Esophagus squamous epithelium (tissue), 4 donors: ENCODE data around the gene CST9L.

ENCODE experiments used
- POLR2A ChIP-seq, 4 donors: fragments of 450-650 bp; IDR thresholded peaks; one replicate each; pipeline ENCODE4 v1.6.1; 2017; ENCODE audit warnings: antibody characterized with exemption in 4 of 4, mild to moderate bottlenecking in 4 of 4, moderate library complexity in 3 of 4
- TF ChIP-seq, protein P1 (sequence below), 6 experiments: fragments of 450-650 bp in 4 of 6; fragments of 200-600 bp in 2 of 6; sonication (generic) in 2 of 6; IDR thresholded peaks; one replicate each; pipeline ENCODE4 v1.5.1; 2016 to 2019; ENCODE audit warnings: antibody characterized with exemption in 6 of 6, mild to moderate bottlenecking in 4 of 6, moderate library complexity in 4 of 6

- TF ChIP-seq, protein P1, sequence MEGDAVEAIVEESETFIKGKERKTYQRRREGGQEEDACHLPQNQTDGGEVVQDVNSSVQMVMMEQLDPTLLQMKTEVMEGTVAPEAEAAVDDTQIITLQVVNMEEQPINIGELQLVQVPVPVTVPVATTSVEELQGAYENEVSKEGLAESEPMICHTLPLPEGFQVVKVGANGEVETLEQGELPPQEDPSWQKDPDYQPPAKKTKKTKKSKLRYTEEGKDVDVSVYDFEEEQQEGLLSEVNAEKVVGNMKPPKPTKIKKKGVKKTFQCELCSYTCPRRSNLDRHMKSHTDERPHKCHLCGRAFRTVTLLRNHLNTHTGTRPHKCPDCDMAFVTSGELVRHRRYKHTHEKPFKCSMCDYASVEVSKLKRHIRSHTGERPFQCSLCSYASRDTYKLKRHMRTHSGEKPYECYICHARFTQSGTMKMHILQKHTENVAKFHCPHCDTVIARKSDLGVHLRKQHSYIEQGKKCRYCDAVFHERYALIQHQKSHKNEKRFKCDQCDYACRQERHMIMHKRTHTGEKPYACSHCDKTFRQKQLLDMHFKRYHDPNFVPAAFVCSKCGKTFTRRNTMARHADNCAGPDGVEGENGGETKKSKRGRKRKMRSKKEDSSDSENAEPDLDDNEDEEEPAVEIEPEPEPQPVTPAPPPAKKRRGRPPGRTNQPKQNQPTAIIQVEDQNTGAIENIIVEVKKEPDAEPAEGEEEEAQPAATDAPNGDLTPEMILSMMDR (IDR thresholded peaks at IDR 0.05) = no peak
- no peak for TF ChIP-seq POLR2A (IDR thresholded peaks at IDR 0.05)
These were observed 16.5 kb downstream of the CST9L start for GRCh38 chr20:23551786-23552185.
